ENCODE data around the gene FAM135A. TPM values are rescaled to one million over a fixed set of nuclear protein-coding genes. Genes with fewer than 3 reads are reported as not detected.

The FAM135A gene
- total RNA-seq, 1 donor from 2014 or later, result 10.6 TPM

DNA sequence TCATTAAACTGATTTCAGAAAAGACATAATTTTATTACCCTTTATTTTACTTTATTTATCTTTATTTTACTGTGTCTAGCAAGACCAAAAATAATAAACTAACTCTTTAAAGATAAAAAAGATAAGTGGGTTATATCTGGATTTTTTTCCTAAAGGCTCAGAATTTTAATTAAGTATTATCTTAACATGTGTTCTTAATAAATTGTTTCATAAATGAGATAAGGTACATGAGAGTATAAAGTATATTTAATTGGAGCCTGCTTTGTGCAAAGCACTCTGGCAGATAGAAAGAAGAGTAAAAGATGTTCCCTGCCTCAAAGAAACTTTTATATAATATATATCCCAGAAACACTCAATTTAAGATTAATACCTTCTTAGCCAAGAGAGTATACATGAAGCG lies 8.7 kb upstream of the FAM135A start:
- H3K36me3 Mint-ChIP-seq (ENCODE audit: low read depth), result no peaks in the 10 kb centered on the region
- no peak overlapping the region for H3K4me3 Mint-ChIP-seq (ENCODE audit: unreplicated experiment)
- H3K4me1 Mint-ChIP-seq (ENCODE audit: low read depth), result no peaks in the 10 kb centered on the region
- H3K27ac Mint-ChIP-seq (ENCODE audit: unreplicated experiment), result no peak overlapping the region
- no peak for DNase-seq (ENCODE audit: low spot score)
- H3K9me3 Mint-ChIP-seq (ENCODE audit: low read depth), result no peaks in the 10 kb centered on the region
- TF ChIP-seq CTCF (IDR thresholded peaks at IDR 0.05), result no peak
- peaks cover 38% of the 10 kb centered on the region for H3K27me3 Mint-ChIP-seq (ENCODE audit: low read depth)

DNA sequence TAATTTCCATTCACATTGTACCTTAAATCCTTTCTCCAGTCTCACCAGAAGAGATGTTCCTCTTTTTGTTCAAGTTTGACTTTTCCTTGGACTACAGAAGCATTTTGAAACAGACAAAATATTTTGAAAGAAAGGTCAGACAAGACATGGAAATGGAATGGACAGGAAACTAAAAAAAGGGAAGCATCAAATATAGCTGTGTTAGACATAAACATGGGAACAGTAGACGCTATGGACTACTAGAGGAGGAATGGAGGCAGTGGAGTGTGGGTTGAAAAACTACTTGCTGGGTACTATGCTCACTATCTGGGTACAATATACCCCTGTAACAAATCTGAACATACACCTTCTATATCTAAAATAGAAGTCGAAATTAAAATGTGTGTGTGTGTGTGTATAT lies 4.1 kb upstream of the FAM135A start:
- peaks cover 10% of the 10 kb centered on the region for H3K4me1 Mint-ChIP-seq (ENCODE audit: low read depth)
- DNase-seq (ENCODE audit: low spot score), result no peak
- no peak overlapping the region for H3K27ac Mint-ChIP-seq (ENCODE audit: unreplicated experiment)
- no peak for TF ChIP-seq CTCF (IDR thresholded peaks at IDR 0.05)
- no peaks in the 10 kb centered on the region for H3K9me3 Mint-ChIP-seq (ENCODE audit: low read depth)
- H3K36me3 Mint-ChIP-seq (ENCODE audit: low read depth), result no peaks in the 10 kb centered on the region
- H3K4me3 Mint-ChIP-seq (ENCODE audit: unreplicated experiment), result no peak overlapping the region
- H3K27me3 Mint-ChIP-seq (ENCODE audit: low read depth), result peaks cover 19% of the 10 kb centered on the region

- no peaks in the 10 kb centered on the region for H3K36me3 Mint-ChIP-seq (ENCODE audit: low read depth)
- H3K27me3 Mint-ChIP-seq (ENCODE audit: low read depth), result peaks cover 11% of the 10 kb centered on the region
- H3K4me3 Mint-ChIP-seq (ENCODE audit: unreplicated experiment), result peak overlapping the region; percentile 95
- no peak for DNase-seq (ENCODE audit: low spot score)
- no peak for TF ChIP-seq CTCF (IDR thresholded peaks at IDR 0.05)
- H3K27ac Mint-ChIP-seq (ENCODE audit: unreplicated experiment), result no peak overlapping the region
- H3K4me1 Mint-ChIP-seq (ENCODE audit: low read depth), result peaks cover 19% of the 10 kb centered on the region
- no peaks in the 10 kb centered on the region for H3K9me3 Mint-ChIP-seq (ENCODE audit: low read depth)
Measured at GRCh38 chr6:70411542-70412251, 1.6 kb upstream of the FAM135A start.

GRCh38 chr6:70412252-70413113 lies 825 bp upstream of the FAM135A start:
- no peak for DNase-seq (ENCODE audit: low spot score)
- peaks cover 19% of the 10 kb centered on the region for H3K4me1 Mint-ChIP-seq (ENCODE audit: low read depth)
- peak overlapping the region; percentile 95 for H3K4me3 Mint-ChIP-seq (ENCODE audit: unreplicated experiment)
- H3K36me3 Mint-ChIP-seq (ENCODE audit: low read depth), result no peaks in the 10 kb centered on the region
- H3K9me3 Mint-ChIP-seq (ENCODE audit: low read depth), result no peaks in the 10 kb centered on the region
- H3K27ac Mint-ChIP-seq (ENCODE audit: unreplicated experiment), result peak overlapping the region; percentile 93
- TF ChIP-seq CTCF (IDR thresholded peaks at IDR 0.05), result no peak
- H3K27me3 Mint-ChIP-seq (ENCODE audit: low read depth), result peaks cover 5% of the 10 kb centered on the region

DNA sequence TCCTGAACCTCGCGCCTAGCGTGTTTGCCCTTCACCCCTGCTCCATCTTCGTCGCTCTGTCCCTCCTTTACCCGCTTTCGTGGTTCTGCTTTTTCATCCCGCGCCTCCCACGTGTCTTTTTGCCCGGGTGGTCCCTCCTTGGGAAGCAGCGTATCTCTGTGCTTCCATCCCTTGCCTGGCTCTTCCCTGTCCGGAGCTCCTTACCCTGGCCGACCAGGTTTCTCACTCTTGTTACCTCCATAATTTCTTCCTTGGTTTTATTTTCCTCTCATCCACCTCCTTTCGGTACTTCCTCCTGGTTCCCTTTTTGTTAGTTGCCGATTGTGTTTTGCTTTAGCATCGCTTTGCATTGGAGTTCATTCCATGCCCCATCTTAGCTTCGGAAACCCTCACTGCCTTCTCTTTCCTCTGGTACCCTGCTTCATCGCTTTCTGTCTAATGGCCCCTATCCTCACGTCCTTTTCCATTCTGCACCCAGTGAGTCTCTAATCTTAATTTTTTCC lies 735 bp downstream of the FAM135A start:
- TF ChIP-seq CTCF (IDR thresholded peaks at IDR 0.05), result no peak
- DNase-seq (ENCODE audit: low spot score), result no peak
- Mint-ChIP-seq H3K27ac (ENCODE audit: unreplicated experiment) (peak overlapping the region; percentile 92), H3K4me1 (ENCODE audit: low read depth) (peaks cover 19% of the 10 kb centered on the region), H3K27me3 (ENCODE audit: low read depth) (no peaks in the 10 kb centered on the region), H3K36me3 (ENCODE audit: low read depth) (no peaks in the 10 kb centered on the region), H3K9me3 (ENCODE audit: low read depth) (no peaks in the 10 kb centered on the region), H3K4me3 (ENCODE audit: unreplicated experiment) (peak overlapping the region; percentile 95)

Data from chondrocyte (in vitro differentiated cells).